ENCODE measurements around the gene ENOX1. TPM values are rescaled to one million over a fixed set of nuclear protein-coding genes. Genes with fewer than 3 reads are reported as not detected.

Gene ENOX1
- total and polyA plus RNA-seq, 2 of the 8 experiments (the other 6 are each of a cell fraction or from before 2014, with no cell fraction given), result 0.23 to 0.37 TPM

DNA sequence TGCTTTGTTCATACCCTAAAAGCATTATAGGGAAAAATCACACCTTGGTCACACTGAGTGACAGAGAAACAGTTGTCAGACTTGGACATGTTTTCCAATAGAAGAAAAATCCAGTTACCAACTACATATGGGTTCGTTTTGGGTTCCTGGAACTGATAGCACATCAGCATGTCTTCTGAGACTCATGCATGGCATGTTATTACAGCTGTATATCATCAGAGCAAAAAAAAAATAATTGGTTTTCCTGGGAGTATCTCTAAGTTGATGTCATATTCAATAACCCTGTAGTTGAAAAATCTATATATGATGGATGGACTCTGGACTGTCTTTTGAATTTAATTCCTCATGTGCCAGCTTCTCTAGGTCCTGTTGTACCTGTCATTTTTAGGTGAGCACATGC lies 551.7 kb downstream of the ENOX1 start:
- H2BK5ac ChIP-seq (ENCODE audit: low read depth, low read length), result no peak overlapping the region
- no peak overlapping the region for H3K56ac ChIP-seq (replicated peaks; ENCODE audit: insufficient read length, low read depth, low read length)
- H3K4me1 ChIP-seq (replicated peaks in 1 of 4; ENCODE audit: control insufficient read depth in 3 of 4, insufficient read depth in 4 of 4, low read length in 3 of 4), result no peaks in the 10 kb centered on the region
- H3K4me3 ChIP-seq (ENCODE audit: extremely low read depth in 1 of 4, insufficient read depth in 2 of 4, low read depth in 3 of 4, low read length in 4 of 4), result no peak overlapping the region
- H3K4me2 ChIP-seq (ENCODE audit: insufficient read depth in 1 of 2, low read depth in 2 of 2, low read length in 2 of 2), result no peak overlapping the region
- no peak overlapping the region for H4K91ac ChIP-seq (replicated peaks; ENCODE audit: insufficient read length, low read length)
- H3K9me3 ChIP-seq (ENCODE audit: insufficient read depth in 2 of 2, low read depth in 1 of 2, low read length in 1 of 2), result no peaks in the 10 kb centered on the region
- no peak for DNase-seq (ENCODE audit: low read depth in 1 of 2, low spot score in 2 of 2)
- H2AK5ac ChIP-seq (ENCODE audit: low read depth, low read length), result no peak overlapping the region
- H3K9ac ChIP-seq (replicated peaks in 1 of 4; ENCODE audit: extremely low read depth in 1 of 4, low read depth in 3 of 4, low read length in 3 of 4), result no peak overlapping the region
- no peak overlapping the region for H2BK120ac ChIP-seq (replicated peaks; ENCODE audit: low read depth, low read length)
- no peaks in the 10 kb centered on the region for H3K23me2 ChIP-seq (ENCODE audit: low read depth, low read length)
- no peak for FAIRE-seq
- H3K36me3 ChIP-seq (ENCODE audit: control insufficient read depth in 2 of 4, insufficient read depth in 4 of 4, low read length in 3 of 4), result no peaks in the 10 kb centered on the region
- H3K4ac ChIP-seq (replicated peaks; ENCODE audit: insufficient read length, low read depth, low read length), result no peak overlapping the region
- POLR2A ChIA-PET (ENCODE audit: partially characterized antibody), result no interaction called here
- H2BK15ac ChIP-seq (ENCODE audit: low read length), result no peak overlapping the region
- no peaks in the 10 kb centered on the region for H3K79me2 ChIP-seq (ENCODE audit: control insufficient read depth in 1 of 2, insufficient read depth in 2 of 2, low read length in 2 of 2)
- H2BK20ac ChIP-seq (ENCODE audit: low read length), result no peak overlapping the region
- CTCF ChIA-PET (ENCODE audit: partially characterized antibody), result no interaction called here
- H4K8ac ChIP-seq (ENCODE audit: extremely low read depth, insufficient read depth, low read length), result no peak overlapping the region
- H3K18ac ChIP-seq (ENCODE audit: extremely low read depth, low read length), result no peak overlapping the region
- H3K14ac ChIP-seq (ENCODE audit: insufficient read length), result no peak overlapping the region
- no peak overlapping the region for H3K23ac ChIP-seq (ENCODE audit: insufficient read length)
- H2BK12ac ChIP-seq (ENCODE audit: low read depth, low read length), result no peak overlapping the region
- WGBS, 2 experiments (ENCODE audit: extremely low coverage in 1 of 2, insufficient coverage in 1 of 2, insufficient read length in 1 of 2, insufficient replicate concordance in 2 of 2, low coverage in 1 of 2, low lambda C conversion rate in 2 of 2, missing lambda C conversion rate in 1 of 2), result 58% methylated on average over 1 of the region's 1 CpG; no CpG with 5 or more reads in 1 of the 2 experiments
- H3K27ac ChIP-seq (ENCODE audit: low read depth, low read length), result no peak overlapping the region
- H3K27me3 ChIP-seq (replicated peaks in 1 of 4; ENCODE audit: control insufficient read depth in 3 of 4, extremely low read depth in 1 of 4, insufficient read depth in 3 of 4, low read length in 3 of 4), result no peaks in the 10 kb centered on the region
- no peak overlapping the region for H4K5ac ChIP-seq (ENCODE audit: insufficient read length, low read depth, low read length)
- no peaks in the 10 kb centered on the region for H4K20me1 ChIP-seq (replicated peaks in 1 of 2; ENCODE audit: control insufficient read depth in 1 of 2, insufficient read depth in 2 of 2, low read length in 2 of 2)
- H2AFZ ChIP-seq (ENCODE audit: low read length), result no peak overlapping the region
- no peaks in the 10 kb centered on the region for H3K79me1 ChIP-seq (ENCODE audit: low read depth, low read length)
- no peak for TF ChIP-seq TAF1 (IDR thresholded peaks at IDR 0.05; ENCODE audit: low read depth, low read length)
- TF ChIP-seq EZH2 (IDR thresholded peaks at IDR 0.05; ENCODE audit: low read depth, low read length, severe bottlenecking), result no peak
- TF ChIP-seq RXRA (IDR thresholded peaks at IDR 0.05; ENCODE audit: insufficient read depth, low read depth, low read length), result no peak
- no peak for TF ChIP-seq SIRT6 (IDR thresholded peaks at IDR 0.05; ENCODE audit: low read length)
- TF ChIP-seq GABPA (IDR thresholded peaks at IDR 0.05; ENCODE audit: borderline replicate concordance, insufficient read depth, low read length), result no peak
- no peak for TF ChIP-seq RAD21 (IDR thresholded peaks at IDR 0.05 in 1 of 2, conservative IDR thresholded peaks at IDR 0.05 in 1 of 2; ENCODE audit: low read depth in 2 of 2, low read length in 2 of 2)
- TF ChIP-seq TEAD4 (IDR thresholded peaks at IDR 0.05; ENCODE audit: low read depth, low read length), result no peak
- no peak for TF ChIP-seq JUN (IDR thresholded peaks at IDR 0.05; ENCODE audit: low read depth, low read length)
- TF ChIP-seq BACH1 (IDR thresholded peaks at IDR 0.05; ENCODE audit: low read length), result no peak
- no peak for TF ChIP-seq EGR1 (IDR thresholded peaks at IDR 0.05; ENCODE audit: borderline replicate concordance, low read depth, low read length)
- TF ChIP-seq FOSL1 (IDR thresholded peaks at IDR 0.05; ENCODE audit: insufficient read depth, low read depth, low read length), result no peak
- TF ChIP-seq CBX8 (IDR thresholded peaks at IDR 0.05; ENCODE audit: borderline replicate concordance, low read depth, low read length), result no peak
- no peak for TF ChIP-seq CREB1 (IDR thresholded peaks at IDR 0.05)
- TF ChIP-seq CHD1 (IDR thresholded peaks at IDR 0.05; ENCODE audit: low read depth, low read length), result no peak
- no peak for TF ChIP-seq SP1 (IDR thresholded peaks at IDR 0.05; ENCODE audit: low read depth, low read length)
- TF ChIP-seq POLR2A (IDR thresholded peaks at IDR 0.05; ENCODE audit: control extremely low read depth in 1 of 2, low read depth in 2 of 2, low read length in 2 of 2), result no peak

Measured in H1 (cell line).